Caco-2 (cell line): ENCODE data around the gene TXNDC5. TPM values are rescaled to one million over a fixed set of nuclear protein-coding genes. Genes with fewer than 3 reads are reported as not detected.

Source experiments
- BruUV-seq: library from RNA; stranded (reverse); fragments of 400-500 nt; replicated peaks from 2 replicates; lab custom pipeline; 2021; lab: Mats Ljungman, UMichigan
- CTCF ChIA-PET: fragments of 300-600 bp; sonication (Branson Sonifier 250); formaldehyde crosslinking; loops from one replicate; lab custom pipeline; 2022; ENCODE audit warnings: antibody characterized with exemption; lab: Charles Lee
- POLR2A ChIA-PET: fragments of 300-600 bp; sonication (Branson Sonifier 250); formaldehyde crosslinking; loops from one replicate; lab custom pipeline; 2022; ENCODE audit warnings: antibody characterized with exemption; lab: Charles Lee
- DNase-seq, 2 experiments: peaks; one replicate each; pipeline versions ENCODE4 v3.0.0 to v3.0.0-alpha.2; 2020 to 2022
- H3K27me3 ChIP-seq: replicated peaks from 2 replicates; pipeline ENCODE4 v1.6.0; 2011; ENCODE audit warnings: low read length; ENCODE audit not compliant: control insufficient read depth, insufficient read depth
- H3K36me3 ChIP-seq: 2 replicates; pipeline ENCODE4 v1.5.1; 2011; ENCODE audit warnings: low read length; ENCODE audit not compliant: control insufficient read depth, insufficient read depth
- H3K4me1 ChIP-seq: fragments of 250-450 bp; sonication (Bioruptor Pico); 2 replicates; pipeline ENCODE4 v1.5.1; 2020; ENCODE audit warnings: mild to moderate bottlenecking
- H3K4me3 ChIP-seq: 2 replicates; pipeline ENCODE4 v1.5.1; 2011; ENCODE audit warnings: low read depth, mild to moderate bottlenecking, control low read depth, low read length
- H3K9me3 ChIP-seq: fragments of 250-450 bp; sonication (Bioruptor Pico); 2 replicates; pipeline ENCODE4 v1.5.1; 2020; ENCODE audit warnings: mild to moderate bottlenecking, moderate library complexity
- H3K27ac Mint-ChIP-seq: one replicate; pipeline ENCODE4 v1.8.0; 2022; ENCODE audit warnings: mixed read lengths; ENCODE audit not compliant: unreplicated experiment
- H3K27me3 Mint-ChIP-seq: one replicate; pipeline ENCODE4 v1.8.0; 2022; ENCODE audit warnings: mixed read lengths; ENCODE audit not compliant: insufficient read depth, unreplicated experiment
- H3K36me3 Mint-ChIP-seq: one replicate; pipeline ENCODE4 v1.8.0; 2022; ENCODE audit warnings: mild to moderate bottlenecking, mixed read lengths; ENCODE audit not compliant: insufficient read depth, unreplicated experiment
- H3K4me1 Mint-ChIP-seq: one replicate; pipeline ENCODE4 v1.8.0; 2022; ENCODE audit warnings: low read depth, mixed read lengths; ENCODE audit not compliant: unreplicated experiment
- H3K4me3 Mint-ChIP-seq: one replicate; pipeline ENCODE4 v1.8.0; 2022; ENCODE audit warnings: mild to moderate bottlenecking, moderate library complexity, mixed read lengths; ENCODE audit not compliant: unreplicated experiment
- H3K9me3 Mint-ChIP-seq: one replicate; pipeline ENCODE4 v1.8.0; 2022; ENCODE audit warnings: mixed read lengths; ENCODE audit not compliant: unreplicated experiment
- CTCF ChIP-seq, 2 experiments: fragments of 200-600 bp in 1 of 2; IDR thresholded peaks; 1 replicate in 1 of 2; 2 replicates in 1 of 2; pipeline versions ENCODE4 v1.5.1 to v1.8.0; 2011 to 2022; ENCODE audit warnings: antibody characterized with exemption in 1 of 2, control low read depth in 1 of 2, inconsistent platforms in 1 of 2, low read depth in 1 of 2, low read length in 1 of 2, mild to moderate bottlenecking in 1 of 2, moderate library complexity in 1 of 2; ENCODE audit not compliant: insufficient read depth in 1 of 2, severe bottlenecking in 1 of 2, unreplicated experiment in 1 of 2
- intact Hi-C: fragments of 100-400 bp; cut with micrococcal nuclease; formaldehyde crosslinking; loops from one replicate; pipeline ENCODE4 v1.10.0; 2022; ENCODE audit not compliant: unreplicated experiment
- total RNA-seq: library from RNA; stranded (reverse); gene quantifications from 2 replicates; pipeline ENCODE4 v1.2.3, GENCODE V29; 2022

TXNDC5 gene
- total RNA-seq, 1 experiment from 2014 or later, result 117 TPM

DNA sequence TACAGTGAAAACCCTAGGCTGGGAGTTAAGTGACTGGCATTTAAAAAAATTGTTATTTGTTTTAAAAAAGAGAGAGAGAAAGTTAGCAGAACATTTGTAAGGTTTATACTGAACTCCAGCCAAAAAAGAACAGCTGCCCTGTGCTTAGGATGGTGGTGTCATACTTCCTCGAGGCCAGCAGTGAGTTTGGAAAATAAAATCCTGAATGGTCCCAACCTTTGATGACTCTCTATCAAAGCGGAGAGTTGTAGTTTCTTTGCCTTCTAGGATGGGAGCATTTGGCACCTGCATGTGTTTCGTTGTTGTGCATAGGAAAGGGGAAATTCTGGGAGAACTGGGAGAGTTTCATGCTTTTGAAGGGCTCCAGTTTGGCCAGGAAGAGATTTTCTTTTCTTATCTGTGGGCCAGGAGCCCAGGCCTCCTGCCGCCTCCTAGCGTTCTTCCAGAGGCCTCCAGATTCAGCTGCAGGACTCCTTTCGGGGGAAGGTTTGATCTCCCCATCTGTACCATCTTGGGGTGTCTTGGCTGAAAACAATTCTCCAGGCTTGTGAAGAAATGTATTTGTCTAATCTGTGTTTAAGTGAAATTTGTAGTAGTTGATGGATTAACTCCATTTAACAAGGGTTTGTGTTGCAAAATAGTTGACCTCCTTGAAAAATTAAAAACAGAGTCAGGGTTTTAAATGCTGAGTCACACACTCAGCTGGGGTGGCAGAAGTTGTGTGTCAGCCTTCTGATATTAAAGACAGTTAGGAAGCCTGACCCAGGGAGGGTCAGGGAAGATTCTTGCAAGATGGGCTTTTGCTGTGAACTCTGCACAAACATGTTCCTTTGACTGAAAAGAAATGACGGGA is 63.4 kb downstream of the TXNDC5 start:
- no peak for DNase-seq
- peaks cover 3% of the 10 kb centered on the region for H3K27me3 Mint-ChIP-seq
- H3K9me3 ChIP-seq, result peaks cover 10% of the 10 kb centered on the region
- H3K36me3 Mint-ChIP-seq, result no peaks in the 10 kb centered on the region
- no peaks in the 10 kb centered on the region for H3K4me1 Mint-ChIP-seq
- H3K4me3 ChIP-seq, result no peak overlapping the region
- no peak overlapping the region for H3K27ac Mint-ChIP-seq
- no peaks in the 10 kb centered on the region for H3K9me3 Mint-ChIP-seq
- no peak for TF ChIP-seq CTCF (IDR thresholded peaks at IDR 0.05; ENCODE audit: insufficient read depth in 1 of 2, low read depth in 1 of 2, low read length in 1 of 2, severe bottlenecking in 1 of 2, unreplicated experiment in 1 of 2)
- H3K4me3 Mint-ChIP-seq, result no peak overlapping the region
- intact Hi-C loops, result no loop called here
- no peaks in the 10 kb centered on the region for H3K4me1 ChIP-seq
- CTCF ChIA-PET, result no interaction called here
- H3K36me3 ChIP-seq, result no peaks in the 10 kb centered on the region
- BruUV-seq, result no TSS peak
- POLR2A ChIA-PET, result no interaction called here
- no peaks in the 10 kb centered on the region; the same call in 1 of the 2 replicates for H3K27me3 ChIP-seq

DNA sequence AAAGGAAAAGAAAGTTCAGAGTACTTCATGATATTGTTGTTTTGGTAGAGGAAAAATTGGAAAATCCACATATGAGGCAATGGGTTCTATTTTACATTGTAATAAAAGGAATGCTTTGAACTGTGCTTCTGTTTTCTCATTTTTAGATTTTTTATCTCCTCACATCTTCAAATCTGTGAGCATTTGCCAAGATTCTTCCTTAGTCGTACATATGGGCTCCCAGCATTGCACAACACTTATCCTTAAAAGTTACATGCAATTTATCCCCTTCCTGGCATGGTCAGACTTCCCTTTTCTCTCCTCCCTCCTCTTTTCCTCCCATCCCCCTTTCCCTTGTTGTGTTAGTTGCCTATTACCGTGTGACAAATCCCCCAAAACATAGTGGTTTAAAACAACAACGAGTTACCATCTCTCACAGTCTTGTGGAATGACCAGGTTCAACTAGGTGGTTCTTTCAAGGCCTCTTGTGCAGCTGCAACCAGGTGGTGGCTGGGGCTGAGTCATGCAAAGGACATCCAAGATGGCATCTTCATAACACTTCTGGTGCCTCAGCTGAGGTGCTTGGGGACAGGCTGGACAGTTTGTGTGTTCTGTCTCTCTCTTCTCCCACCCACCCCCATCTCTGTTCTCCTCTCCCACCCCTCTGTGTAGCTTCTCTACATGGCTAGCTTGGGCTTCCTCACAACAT is 68.7 kb downstream of the TXNDC5 start:
- DNase-seq, result no peak
- no peak for TF ChIP-seq CTCF (IDR thresholded peaks at IDR 0.05; ENCODE audit: insufficient read depth in 1 of 2, low read depth in 1 of 2, low read length in 1 of 2, severe bottlenecking in 1 of 2, unreplicated experiment in 1 of 2)
- no peaks in the 10 kb centered on the region for H3K9me3 Mint-ChIP-seq
- POLR2A ChIA-PET, result no interaction called here
- Histone ChIP-seq H3K27me3 (no peaks in the 10 kb centered on the region; the same call in 1 of the 2 replicates), H3K4me1 (no peaks in the 10 kb centered on the region), H3K4me3 (no peak overlapping the region), H3K36me3 (no peaks in the 10 kb centered on the region), H3K9me3 (no peaks in the 10 kb centered on the region)
- no peaks in the 10 kb centered on the region for H3K4me1 Mint-ChIP-seq
- H3K4me3 Mint-ChIP-seq, result no peak overlapping the region
- no peak overlapping the region for H3K27ac Mint-ChIP-seq
- CTCF ChIA-PET, result no interaction called here
- peaks cover 9% of the 10 kb centered on the region for H3K27me3 Mint-ChIP-seq
- intact Hi-C loops, result no loop called here
- no peaks in the 10 kb centered on the region for H3K36me3 Mint-ChIP-seq
- no TSS peak for BruUV-seq

DNA sequence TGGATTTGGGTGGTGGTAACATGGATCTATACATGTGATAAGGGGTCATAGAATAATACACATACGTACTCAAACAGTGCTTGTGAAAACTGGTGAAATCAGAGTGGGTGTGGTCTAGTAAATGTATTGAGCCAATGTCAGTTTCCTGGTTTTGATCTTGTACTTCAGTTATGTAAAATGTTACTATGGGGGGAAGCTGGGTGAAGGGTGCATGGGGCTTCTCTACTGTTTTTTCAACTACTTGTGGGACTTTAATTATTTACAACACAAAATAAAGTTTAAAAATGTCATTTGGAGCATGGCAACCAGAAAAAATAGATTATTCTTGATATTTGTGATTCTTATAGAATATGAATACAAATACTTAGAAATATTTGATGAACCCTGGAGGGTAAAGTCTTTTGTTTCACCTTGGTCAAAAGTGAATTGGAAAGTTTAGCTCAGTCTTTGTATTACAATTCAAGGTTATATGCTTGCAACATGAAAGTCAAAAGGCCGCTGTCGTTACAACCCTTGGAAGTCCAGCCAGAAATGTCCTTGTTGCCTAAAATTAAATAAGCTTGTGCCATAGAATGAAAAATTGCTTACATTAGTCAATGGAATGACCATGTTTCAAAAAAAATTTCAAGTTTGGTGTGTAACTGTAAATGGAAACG is 74.1 kb downstream of the TXNDC5 start:
- TF ChIP-seq CTCF (IDR thresholded peaks at IDR 0.05; ENCODE audit: insufficient read depth in 1 of 2, low read depth in 1 of 2, low read length in 1 of 2, severe bottlenecking in 1 of 2, unreplicated experiment in 1 of 2), result no peak
- BruUV-seq, result no TSS peak
- H3K4me1 Mint-ChIP-seq, result no peaks in the 10 kb centered on the region
- H3K27me3 Mint-ChIP-seq, result peaks cover 8% of the 10 kb centered on the region
- no peak for DNase-seq
- no peaks in the 10 kb centered on the region for H3K9me3 ChIP-seq
- CTCF ChIA-PET, result no interaction called here
- H3K4me1 ChIP-seq, result no peaks in the 10 kb centered on the region
- H3K36me3 Mint-ChIP-seq, result no peaks in the 10 kb centered on the region
- no peak overlapping the region for H3K27ac Mint-ChIP-seq
- no peak overlapping the region for H3K4me3 ChIP-seq
- no peaks in the 10 kb centered on the region for H3K36me3 ChIP-seq
- H3K9me3 Mint-ChIP-seq, result no peaks in the 10 kb centered on the region
- POLR2A ChIA-PET, result no interaction called here
- no peaks in the 10 kb centered on the region for H3K27me3 ChIP-seq
- no peak overlapping the region for H3K4me3 Mint-ChIP-seq
- intact Hi-C loops, result no loop called here
